IMR-90 (cell line): ENCODE data around the gene CEP104. TPM values are rescaled to one million over a fixed set of nuclear protein-coding genes. Genes with fewer than 3 reads are reported as not detected.

Experiments used
- ATAC-seq: fragments of 200-7000 bp; cut with Tn5 transposase; 2 replicates; pipeline ENCODE4 v1.9.1; 2020; ENCODE audit warnings: low read depth, mild to moderate bottlenecking, moderate library complexity
- BruUV-seq: library from RNA; stranded (reverse); fragments of 400-500 nt; replicated peaks from 2 replicates; lab custom pipeline; 2021; lab: Mats Ljungman, UMichigan
- CTCF ChIA-PET: fragments of 300-600 bp; formaldehyde crosslinking; extraction: SDS; loops from one replicate; lab custom pipeline; 2021; ENCODE audit warnings: antibody characterized with exemption; lab: Yijun Ruan, JAX
- POLR2A ChIA-PET: fragments of 300-600 bp; sonication (Branson Sonifier 250); formaldehyde crosslinking; loops from one replicate; lab custom pipeline; 2022; ENCODE audit warnings: antibody characterized with exemption; ENCODE audit not compliant: unreplicated experiment; lab: Charles Lee
- DNase-seq: peaks from one replicate; pipeline ENCODE4 v3.0.0; 2013
- H2AFZ ChIP-seq: replicated peaks from 2 replicates; pipeline ENCODE3; 2013; ENCODE audit warnings: low read length, mild to moderate bottlenecking; ENCODE audit not compliant: poor library complexity
- H2AK5ac ChIP-seq: 2 replicates; pipeline ENCODE4 v1.6.1; 2013; ENCODE audit warnings: low read depth, low read length, inconsistent platforms
- H2AK9ac ChIP-seq: replicated peaks from 2 replicates; pipeline ENCODE3; 2013; ENCODE audit warnings: mild to moderate bottlenecking, low read depth, low read length, moderate library complexity; ENCODE audit not compliant: poor library complexity
- H2BK120ac ChIP-seq: 2 replicates; pipeline ENCODE4 v1.6.1; 2013; ENCODE audit warnings: low read depth, low read length, inconsistent platforms
- H2BK15ac ChIP-seq: 3 replicates; pipeline ENCODE4 v1.6.1; 2013; ENCODE audit warnings: low read depth, low read length, inconsistent platforms
- H2BK20ac ChIP-seq: 2 replicates; pipeline ENCODE4 v1.6.1; 2013; ENCODE audit warnings: low read depth, mild to moderate bottlenecking, inconsistent platforms, low read length, moderate library complexity
- H2BK5ac ChIP-seq: 2 replicates; pipeline ENCODE4 v1.6.1; 2013; ENCODE audit warnings: mild to moderate bottlenecking, low read depth, low read length, inconsistent platforms; ENCODE audit not compliant: poor library complexity, severe bottlenecking
- H3K14ac ChIP-seq: replicated peaks from 2 replicates; pipeline ENCODE4 v1.6.1; 2013; ENCODE audit warnings: low read depth, low read length, inconsistent platforms
- H3K18ac ChIP-seq: 2 replicates; pipeline ENCODE4 v1.6.1; 2013; ENCODE audit warnings: low read depth, low read length, control low read depth
- H3K23ac ChIP-seq: 2 replicates; pipeline ENCODE4 v1.6.1; 2013; ENCODE audit warnings: low read depth, low read length, inconsistent platforms
- H3K27ac ChIP-seq: 2 replicates; pipeline ENCODE4 v1.5.1; 2013; ENCODE audit warnings: mild to moderate bottlenecking, control low read depth, low read length; ENCODE audit not compliant: insufficient read depth
- H3K27me3 ChIP-seq: 2 replicates; pipeline ENCODE4 v1.6.1; 2013; ENCODE audit warnings: low read length; ENCODE audit not compliant: control insufficient read depth, insufficient read depth
- H3K36me3 ChIP-seq: 2 replicates; pipeline ENCODE4 v1.6.1; 2013; ENCODE audit warnings: low read length, mixed read lengths; ENCODE audit not compliant: control insufficient read depth, insufficient read depth
- H3K4ac ChIP-seq: 2 replicates; pipeline ENCODE4 v1.6.1; 2013; ENCODE audit warnings: low read depth, low read length, inconsistent platforms
- H3K4me1 ChIP-seq: 2 replicates; pipeline ENCODE4 v1.6.1; 2013; ENCODE audit warnings: low read length, mixed read lengths; ENCODE audit not compliant: control insufficient read depth, insufficient read depth
- H3K4me2 ChIP-seq: 2 replicates; pipeline ENCODE4 v1.6.1; 2013; ENCODE audit warnings: low read depth, mild to moderate bottlenecking, control low read depth, low read length, moderate library complexity
- H3K4me3 ChIP-seq: 2 replicates; pipeline ENCODE4 v1.5.1; 2013; ENCODE audit warnings: low read depth, mild to moderate bottlenecking, control low read depth, low read length, moderate library complexity; ENCODE audit not compliant: insufficient read depth
- H3K56ac ChIP-seq: 2 replicates; pipeline ENCODE4 v1.6.1; 2013; ENCODE audit warnings: low read length, inconsistent platforms; ENCODE audit not compliant: insufficient read depth; ENCODE audit errors: extremely low read depth
- H3K79me1 ChIP-seq, 2 experiments: 2 replicates each; pipeline ENCODE4 v1.6.1; 2013; ENCODE audit warnings: low read length in 2 of 2, inconsistent platforms in 1 of 2, low read depth in 1 of 2
- H3K9ac ChIP-seq: 2 replicates; pipeline ENCODE4 v1.6.1; 2013; ENCODE audit warnings: low read depth, low read length, control low read depth
- H3K9me1 ChIP-seq: 2 replicates; pipeline ENCODE4 v1.6.1; 2013; ENCODE audit warnings: low read length, inconsistent platforms; ENCODE audit not compliant: insufficient read depth
- H3K9me3 ChIP-seq: 2 replicates; pipeline ENCODE4 v1.6.1; 2013; ENCODE audit warnings: low read length; ENCODE audit not compliant: control insufficient read depth, insufficient read depth
- H4K20me1 ChIP-seq: 2 replicates; pipeline ENCODE4 v1.6.1; 2013; ENCODE audit warnings: low read length, inconsistent platforms; ENCODE audit not compliant: insufficient read depth
- H4K5ac ChIP-seq: 2 replicates; pipeline ENCODE4 v1.6.1; 2013; ENCODE audit warnings: mild to moderate bottlenecking, low read depth, low read length, control low read depth
- H4K8ac ChIP-seq, 2 experiments: 2 replicates each; pipeline ENCODE4 v1.6.1; 2013; ENCODE audit warnings: low read depth in 2 of 2, low read length in 2 of 2, control low read depth in 1 of 2, inconsistent platforms in 1 of 2
- H4K91ac ChIP-seq: 2 replicates; pipeline ENCODE4 v1.6.1; 2013; ENCODE audit warnings: low read depth, low read length, inconsistent platforms; ENCODE audit not compliant: insufficient read depth
- CEBPB ChIP-seq: IDR thresholded peaks from 2 replicates; pipeline ENCODE4 v1.6.1; 2012; ENCODE audit warnings: low read depth, low read length, improper control_type of control experiment
- NFE2L2 ChIP-seq: fragments of 150-350 bp; IDR thresholded peaks from 2 replicates; pipeline ENCODE4 v1.6.1; 2016; ENCODE audit warnings: low read depth, mild to moderate bottlenecking, low read length
- RFX5 ChIP-seq: IDR thresholded peaks from 2 replicates; pipeline ENCODE4 v1.8.0; 2012; ENCODE audit warnings: low read depth, mild to moderate bottlenecking, low read length, moderate library complexity
- SMC3 ChIP-seq: fragments of 150-350 bp; IDR thresholded peaks from 2 replicates; pipeline ENCODE4 v1.6.1; 2016; ENCODE audit warnings: low read depth, mild to moderate bottlenecking, antibody characterized with exemption, low read length, moderate library complexity
- WGBS, 2 experiments: methylation state at CpG; one replicate each; pipeline versions ENCODE4 v1.1.5 to v1.1.7; 2013; ENCODE audit warnings: missing lambda C conversion rate in 2 of 2; ENCODE audit not compliant: insufficient read length in 1 of 2; ENCODE audit errors: extremely low coverage in 2 of 2; 5-methylcytosine and 5-hydroxymethylcytosine counted together
- dilution Hi-C: fragments of 300-500 bp; cut with HindIII; formaldehyde crosslinking; loops from one replicate; pipeline ENCODE4 v1.14.3; 2018; ENCODE audit warnings: low sequenced_read_pairs; ENCODE audit not compliant: unreplicated experiment
- in situ Hi-C: fragments of 300-500 bp; cut with MboI; formaldehyde crosslinking; loops from 3 replicates; pipeline ENCODE4 v1.14.3; 2019; ENCODE audit warnings: low sequenced_read_pairs, inconsistent platforms, mixed read lengths
- intact Hi-C: fragments of 100-400 bp; cut with micrococcal nuclease; formaldehyde crosslinking; loops from 2 replicates; pipeline ENCODE4 v1.10.0; 2022
- polyA plus RNA-seq, 3 experiments: library from polyadenylated mRNA; depleted of rRNA; stranded (reverse); fragments of >200 nt; gene quantifications; 2 replicates each; pipeline ENCODE4 v1.2.3, GENCODE V29; 2012; ENCODE audit warnings: low replicate concordance in 1 of 3
- total RNA-seq: library from RNA; depleted of rRNA; stranded (reverse); fragments of >200 nt; gene quantifications from 2 replicates; pipeline ENCODE4 v1.2.3, GENCODE V29; 2012

The CEP104 gene
- total and polyA plus RNA-seq, 2 of the 4 experiments (the other 2 are of a cell fraction) = 14.3 to 17.5 TPM

DNA sequence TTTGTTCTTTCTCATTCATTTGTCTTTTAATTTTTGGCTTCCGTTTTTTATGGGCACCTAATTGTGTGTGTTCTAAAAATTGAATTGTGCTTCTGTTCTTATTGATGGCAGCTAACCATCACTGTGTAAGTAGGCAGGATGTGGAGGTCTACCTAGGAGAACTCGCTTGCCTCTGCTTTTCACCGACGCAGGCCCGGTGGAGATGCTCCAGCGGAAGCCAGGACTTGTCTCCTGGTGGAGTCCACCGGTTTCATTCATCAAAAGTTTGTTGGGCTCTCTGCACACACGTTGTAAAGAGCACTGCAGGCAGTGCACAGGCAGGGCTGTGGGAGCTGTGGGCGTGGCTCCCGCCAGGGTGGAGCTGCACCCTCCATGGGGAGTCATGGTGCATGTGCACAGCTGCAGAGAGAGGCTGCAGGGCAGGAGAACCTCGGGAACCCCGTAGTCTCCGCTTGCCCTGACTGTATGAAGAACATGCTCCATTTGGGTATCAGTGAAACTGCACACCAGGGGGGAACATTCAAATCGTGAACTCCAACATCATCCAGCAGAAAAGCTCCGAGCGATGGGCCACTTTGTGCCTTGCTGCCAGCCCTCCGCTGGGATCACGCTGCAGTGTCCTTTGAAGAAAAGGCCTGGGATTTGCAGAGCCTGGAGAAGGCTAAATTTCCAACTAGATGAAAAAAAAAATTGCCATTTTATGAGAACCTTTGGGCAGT is 49.1 kb upstream of the CEP104 start:
- H2AFZ ChIP-seq = no peak overlapping the region
- WGBS, 2 experiments = 76% methylated on average over 11 of the region's 18 CpGs; no CpG with 5 or more reads in 1 of the 2 experiments
- no peak overlapping the region for H4K8ac ChIP-seq
- H4K20me1 ChIP-seq = no peaks in the 10 kb centered on the region
- no peak overlapping the region for H3K18ac ChIP-seq
- no peaks in the 10 kb centered on the region; the same call in 1 of the 2 replicates for H3K9me1 ChIP-seq
- DNase-seq (no peak), ATAC-seq (no peak)
- no TSS peak for BruUV-seq
- no peak overlapping the region for H4K91ac ChIP-seq
- H3K36me3 ChIP-seq = no peaks in the 10 kb centered on the region
- H3K9me3 ChIP-seq = no peaks in the 10 kb centered on the region
- intact Hi-C loops = no loop called here
- POLR2A ChIA-PET = no interaction called here
- H2BK5ac ChIP-seq = no peak overlapping the region
- no peak overlapping the region for H3K14ac ChIP-seq
- CTCF ChIA-PET = no interaction called here
- H3K23ac ChIP-seq = no peak overlapping the region
- no peak overlapping the region for H2BK15ac ChIP-seq
- H3K9ac ChIP-seq = no peak overlapping the region
- H2BK20ac ChIP-seq = no peak overlapping the region
- no peak overlapping the region for H2AK9ac ChIP-seq
- H3K4me3 ChIP-seq = no peak overlapping the region
- no peak for TF ChIP-seq RFX5
- TF ChIP-seq SMC3 = no peak
- no peak for TF ChIP-seq NFE2L2
- TF ChIP-seq CEBPB = no peak
- H3K27ac ChIP-seq = no peak overlapping the region
- H2BK120ac ChIP-seq = no peak overlapping the region
- no peak overlapping the region for H3K4me2 ChIP-seq
- H3K4me1 ChIP-seq = no peaks in the 10 kb centered on the region
- H2AK5ac ChIP-seq = no peak overlapping the region
- no peaks in the 10 kb centered on the region for H3K79me1 ChIP-seq
- in situ Hi-C loops = loop anchor here (25.0 kb wide), 1 partner anchor 2006 kb away; no protein-coding TSS in a partner anchor
- dilution Hi-C loops = no loop called here
- no peak overlapping the region for H3K56ac ChIP-seq
- H3K4ac ChIP-seq = no peak overlapping the region
- no peak overlapping the region for H4K5ac ChIP-seq
- H3K27me3 ChIP-seq = peaks cover 3% of the 10 kb centered on the region; the same call in 1 of the 2 replicates
